Measurements from ENCODE around the gene C2orf81. TPM values are rescaled to one million over a fixed set of nuclear protein-coding genes. Genes with fewer than 3 reads are reported as not detected.

Gene C2orf81
- total and polyA plus RNA-seq, 8 donors: 0.87 to 6.5 (median 2.0) TPM

DNA sequence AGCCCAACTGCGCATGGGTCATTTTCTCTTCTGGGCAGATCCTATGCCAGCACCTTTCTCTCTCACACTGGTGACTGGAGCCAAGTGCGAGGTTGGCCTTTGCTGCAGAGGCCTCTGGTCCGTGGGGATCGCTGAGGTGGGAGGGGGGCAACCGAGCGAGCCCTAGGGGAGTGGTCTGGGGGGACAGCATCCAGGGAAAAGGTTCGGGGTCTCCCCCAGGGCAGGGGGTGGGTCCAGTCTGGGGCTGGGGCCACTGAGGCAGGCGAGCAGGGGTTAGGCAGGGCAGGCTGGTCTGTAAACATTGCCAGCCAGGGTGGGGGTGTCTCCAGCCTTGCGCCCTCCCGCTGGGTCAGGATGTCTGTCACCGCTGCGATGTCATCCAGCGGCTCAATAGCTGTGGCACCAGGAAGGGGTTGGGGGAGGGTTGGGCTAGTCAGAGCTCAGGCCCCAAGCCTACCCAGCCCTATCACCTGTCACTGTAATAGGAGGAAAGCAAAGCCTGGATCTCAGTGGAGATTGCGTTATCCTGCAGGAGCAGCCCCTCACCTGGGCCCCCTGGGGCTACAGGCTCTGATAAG lies 4.9 kb upstream of the C2orf81 start:
- H3K9me3 ChIP-seq: no peaks in the 10 kb centered on the region
- peaks cover 3 to 48% (median 20%) of the 10 kb centered on the region in 3 donors for H3K36me3 ChIP-seq
- no peaks in the 10 kb centered on the region for H3K27me3 ChIP-seq
- WGBS, 2 donors: 85 to 89% methylated on average over 12 to 14 of the region's 14 CpGs
- no peak overlapping the region for H3K27ac ChIP-seq
- no peaks in the 10 kb centered on the region for H3K4me1 ChIP-seq
- DNase-seq (peak in 2 of 6 donors; percentile 36 to 69), ATAC-seq (no peak), FAIRE-seq (no peak)
- TF ChIP-seq, protein P1, sequence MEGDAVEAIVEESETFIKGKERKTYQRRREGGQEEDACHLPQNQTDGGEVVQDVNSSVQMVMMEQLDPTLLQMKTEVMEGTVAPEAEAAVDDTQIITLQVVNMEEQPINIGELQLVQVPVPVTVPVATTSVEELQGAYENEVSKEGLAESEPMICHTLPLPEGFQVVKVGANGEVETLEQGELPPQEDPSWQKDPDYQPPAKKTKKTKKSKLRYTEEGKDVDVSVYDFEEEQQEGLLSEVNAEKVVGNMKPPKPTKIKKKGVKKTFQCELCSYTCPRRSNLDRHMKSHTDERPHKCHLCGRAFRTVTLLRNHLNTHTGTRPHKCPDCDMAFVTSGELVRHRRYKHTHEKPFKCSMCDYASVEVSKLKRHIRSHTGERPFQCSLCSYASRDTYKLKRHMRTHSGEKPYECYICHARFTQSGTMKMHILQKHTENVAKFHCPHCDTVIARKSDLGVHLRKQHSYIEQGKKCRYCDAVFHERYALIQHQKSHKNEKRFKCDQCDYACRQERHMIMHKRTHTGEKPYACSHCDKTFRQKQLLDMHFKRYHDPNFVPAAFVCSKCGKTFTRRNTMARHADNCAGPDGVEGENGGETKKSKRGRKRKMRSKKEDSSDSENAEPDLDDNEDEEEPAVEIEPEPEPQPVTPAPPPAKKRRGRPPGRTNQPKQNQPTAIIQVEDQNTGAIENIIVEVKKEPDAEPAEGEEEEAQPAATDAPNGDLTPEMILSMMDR (IDR thresholded peaks at IDR 0.05): no peak
- intact Hi-C loops (cut with DNase I): no loop called here
- H3K4me3 ChIP-seq: no peak overlapping the region

DNA sequence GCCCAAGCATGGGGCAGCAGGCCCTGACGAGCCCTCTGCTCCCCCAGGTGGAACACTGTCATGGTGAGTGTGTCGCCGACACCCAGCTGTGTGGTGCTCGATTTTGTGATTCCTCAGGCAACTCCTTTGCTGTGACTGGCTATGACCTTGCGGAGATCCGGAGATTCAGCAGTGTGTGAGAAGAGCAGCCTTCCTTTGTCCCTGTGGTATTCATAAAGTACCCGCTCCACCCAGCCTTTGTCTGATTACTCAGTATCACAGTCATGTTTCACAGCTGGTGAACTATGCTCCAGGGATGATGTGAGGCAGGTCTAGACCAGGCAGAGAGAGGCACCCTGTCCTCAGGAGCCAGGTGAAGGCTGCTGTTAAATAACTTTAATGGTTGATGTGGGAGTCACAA lies 4.1 kb upstream of the C2orf81 start:
- FAIRE-seq: no peak
- H3K9me3 ChIP-seq: no peaks in the 10 kb centered on the region

DNA sequence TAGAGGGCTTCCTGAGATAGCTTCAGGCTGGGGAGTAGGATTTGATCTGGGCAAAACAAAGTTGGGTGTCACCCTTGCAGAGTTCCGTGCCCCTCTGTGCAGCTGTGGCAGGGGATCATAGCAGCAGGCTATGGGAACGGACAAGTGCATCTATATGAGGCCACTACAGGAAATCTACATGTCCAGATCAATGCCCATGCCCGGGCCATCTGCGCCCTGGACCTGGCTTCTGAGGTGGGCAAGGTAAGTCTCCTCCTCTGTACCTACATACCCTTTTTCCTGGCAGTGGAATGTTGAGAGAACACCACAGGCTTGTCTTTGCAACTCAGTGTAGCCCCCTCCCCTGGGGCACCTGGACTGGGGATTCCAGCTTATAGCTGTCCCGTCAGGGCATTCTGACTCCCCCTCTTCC lies 3.6 kb upstream of the C2orf81 start:
- Histone ChIP-seq H3K4me1 (peaks cover 0 to 4% (median 0%) of the 10 kb centered on the region in 3 donors), H3K9me3 (no peaks in the 10 kb centered on the region), H3K27me3 (no peaks in the 10 kb centered on the region), H3K27ac (no peak overlapping the region), H3K36me3 (peaks cover 3 to 35% (median 19%) of the 10 kb centered on the region in 3 donors), H3K4me3 (no peak overlapping the region)
- ATAC-seq: no peak
- 72 to 79% methylated on average over 5 of the region's 5 CpGs for WGBS, 2 donors
- intact Hi-C loops (cut with DNase I): no loop called here
- no peak for DNase-seq
- TF ChIP-seq, protein P1 (IDR thresholded peaks at IDR 0.05): no peak
- no peak for FAIRE-seq

More for the DNA sequence above, 4.1 kb upstream of the C2orf81 start:
- TF ChIP-seq, protein P1 (IDR thresholded peaks at IDR 0.05): no peak
- Histone ChIP-seq H3K27me3 (no peaks in the 10 kb centered on the region), H3K4me3 (no peak overlapping the region), H3K27ac (no peak overlapping the region), H3K36me3 (peaks cover 3 to 41% (median 19%) of the 10 kb centered on the region in 3 donors), H3K4me1 (peaks cover 0 to 3% (median 0%) of the 10 kb centered on the region in 3 donors)
- ATAC-seq (no peak), DNase-seq (no peak)
- WGBS, 2 donors: 83 to 87% methylated on average over 7 of the region's 7 CpGs
- intact Hi-C loops (cut with DNase I): no loop called here

DNA sequence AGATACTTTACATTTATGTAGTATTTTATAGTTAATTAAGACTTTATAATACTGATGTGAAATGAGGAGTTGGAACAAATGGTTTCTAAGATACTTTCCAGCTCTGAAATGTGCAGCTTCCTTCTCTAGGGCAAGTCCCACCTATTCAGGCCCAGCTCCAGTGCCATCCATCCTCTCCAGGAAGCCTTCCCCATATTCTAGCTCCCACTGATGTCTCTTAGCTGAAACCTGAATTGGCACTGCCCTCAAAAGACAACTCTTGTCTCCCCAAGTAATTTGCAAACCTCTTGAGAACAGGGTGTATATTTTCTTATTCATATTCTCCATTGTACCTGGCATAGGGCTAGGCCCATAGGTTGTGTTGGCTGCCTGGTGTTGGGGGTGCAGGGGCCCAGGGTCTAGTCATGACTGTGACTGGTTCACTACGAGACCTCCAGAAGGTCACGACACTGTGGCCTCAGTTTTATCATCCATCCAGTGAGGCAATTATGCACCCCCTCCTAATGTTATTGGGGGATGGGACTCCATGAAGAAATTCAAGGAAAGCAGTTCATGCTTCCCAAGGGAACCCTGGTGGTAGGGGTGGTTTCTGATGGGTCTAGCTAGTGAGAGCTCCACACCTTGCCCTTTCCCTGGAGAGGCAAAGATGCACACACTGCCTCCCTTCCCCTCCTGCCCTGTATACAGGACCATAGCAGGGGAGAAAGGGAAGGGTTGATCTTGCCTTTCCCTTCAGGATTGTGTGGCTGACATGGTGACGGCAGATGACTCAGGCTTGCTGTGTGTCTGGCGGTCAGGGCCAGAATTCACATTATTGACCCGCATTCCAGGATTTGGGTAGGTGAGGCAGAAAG lies 2.9 kb upstream of the C2orf81 start:
- H3K4me3 ChIP-seq: no peak overlapping the region
- H3K27me3 ChIP-seq: no peaks in the 10 kb centered on the region
- TF ChIP-seq, protein P1 (IDR thresholded peaks at IDR 0.05): no peak
- WGBS, 2 donors: 50 to 70% methylated on average over 5 of the region's 5 CpGs
- intact Hi-C loops (cut with DNase I): no loop called here
- no peak overlapping the region for H3K27ac ChIP-seq
- no peak for DNase-seq
- peaks cover 0 to 29% (median 15%) of the 10 kb centered on the region in 3 donors for H3K36me3 ChIP-seq
- no peak for FAIRE-seq
- H3K4me1 ChIP-seq: peaks cover 0 to 4% (median 0%) of the 10 kb centered on the region in 3 donors
- no peak for ATAC-seq
- H3K9me3 ChIP-seq: no peaks in the 10 kb centered on the region

Data from pancreas (tissue), 10 donors.